CD4-positive, alpha-beta T cell (primary cell): ENCODE results near the gene LPCAT3. TPM values are rescaled to one million over a fixed set of nuclear protein-coding genes. Genes with fewer than 3 reads are reported as not detected.
A peak's percentile ranks its signal among the peaks of the same experiment; 100 is the strongest.

Source experiments
- ATAC-seq: fragments of 200-7000 bp; cut with Tn5 transposase; one replicate; pipeline ENCODE4 v1.10.0; 2022; ENCODE audit warnings: mild to moderate bottlenecking; ENCODE audit not compliant: poor library complexity
- CTCF ChIA-PET: fragments of 350-600 bp; sonication (Branson Sonifier 250); formaldehyde crosslinking; loops from one replicate; lab custom pipeline; 2021; ENCODE audit warnings: antibody characterized with exemption, inconsistent platforms; lab: Charles Lee
- POLR2A ChIA-PET: fragments of 350-600 bp; sonication (Branson Sonifier 250); formaldehyde crosslinking; loops from one replicate; lab custom pipeline; 2021; ENCODE audit warnings: antibody characterized with exemption, inconsistent platforms; lab: Charles Lee
- DNase-seq, 14 experiments: peaks; one replicate each; pipeline ENCODE4 v3.0.0-alpha.2; 2013 to 2020; ENCODE audit warnings: mixed read lengths in 2 of 14
- H3K27ac ChIP-seq, 2 donors: one replicate each; pipeline versions ENCODE4 v1.5.1 to v1.7.0; 2013; ENCODE audit warnings: low read length in 2 of 2, low read depth in 1 of 2, mild to moderate bottlenecking in 1 of 2
- H3K27me3 ChIP-seq, 2 experiments: 1 replicate in 1 of 2; 2 replicates in 1 of 2; pipeline versions ENCODE4 v1.6.1 to v1.7.0; 2013; ENCODE audit warnings: low read length in 2 of 2, control low read depth in 1 of 2, mild to moderate bottlenecking in 1 of 2, moderate library complexity in 1 of 2; ENCODE audit not compliant: insufficient read depth in 2 of 2, control insufficient read depth in 1 of 2
- H3K36me3 ChIP-seq: one replicate; pipeline ENCODE4 v1.6.1; 2013; ENCODE audit warnings: low read length, control low read depth; ENCODE audit not compliant: insufficient read depth
- H3K4me1 ChIP-seq: one replicate; pipeline ENCODE4 v1.6.1; 2013; ENCODE audit warnings: low read length, control low read depth; ENCODE audit not compliant: insufficient read depth
- H3K4me3 ChIP-seq: one replicate; pipeline ENCODE4 v1.5.1; 2013; ENCODE audit warnings: mild to moderate bottlenecking, low read length, moderate library complexity
- H3K9me3 ChIP-seq, 2 experiments: 1 replicate in 1 of 2; 2 replicates in 1 of 2; pipeline versions ENCODE4 v1.6.1 to v1.7.0; 2013; ENCODE audit warnings: low read length in 2 of 2, mild to moderate bottlenecking in 2 of 2, control low read depth in 1 of 2, moderate library complexity in 1 of 2; ENCODE audit not compliant: control insufficient read depth in 1 of 2, insufficient read depth in 1 of 2
- H3K27ac Mint-ChIP-seq: one replicate; pipeline ENCODE4 v1.8.0; 2020; ENCODE audit warnings: mixed read lengths
- H3K27me3 Mint-ChIP-seq: one replicate; pipeline ENCODE4 v1.8.0; 2021; ENCODE audit warnings: mixed read lengths
- H3K36me3 Mint-ChIP-seq: one replicate; pipeline ENCODE4 v1.8.0; 2021; ENCODE audit warnings: low read depth, mixed read lengths
- H3K4me1 Mint-ChIP-seq: one replicate; pipeline ENCODE4 v1.8.0; 2021; ENCODE audit warnings: low read depth, mixed read lengths
- H3K4me3 Mint-ChIP-seq: one replicate; pipeline ENCODE4 v1.8.0; 2020; ENCODE audit warnings: mild to moderate bottlenecking, mixed read lengths
- H3K9me3 Mint-ChIP-seq: one replicate; pipeline ENCODE4 v1.8.0; 2020; ENCODE audit warnings: mixed read lengths
- intact Hi-C, 2 experiments: fragments of 100-400 bp; cut with DNase I in 1 of 2; cut with micrococcal nuclease in 1 of 2; formaldehyde crosslinking; loops; one replicate each; pipeline versions ENCODE4 v1.15.1 to v1.9.0; 2023 to 2025; cut with DNase I, micrococcal nuclease
- total RNA-seq, 174 experiments: library from RNA in 2 of 174; stranded (reverse) in 2 of 174; gene quantifications; one replicate each; pipeline ENCODE4 v1.2.3 and lab custom pipeline; 2021 to 2026
- TF ChIP-seq, protein P1 (sequence below): fragments of 200-600 bp; IDR thresholded peaks from one replicate; pipeline ENCODE4 v1.8.0; 2022; ENCODE audit warnings: antibody characterized with exemption, mild to moderate bottlenecking

LPCAT3 gene
- total RNA-seq, 2 experiments from 2014 or later: 11.8 to 14.8 TPM

- Histone ChIP-seq H3K36me3 (peaks cover 17% of the 10 kb centered on the region), H3K4me3 (peak overlapping the region; percentile 65), H3K27ac (peak overlapping the region; percentile 96 to 98), H3K9me3 (no peaks in the 10 kb centered on the region), H3K27me3 (no peaks in the 10 kb centered on the region), H3K4me1 (peaks cover 85% of the 10 kb centered on the region)
- Mint-ChIP-seq H3K36me3 (peaks cover 20% of the 10 kb centered on the region), H3K4me3 (peak overlapping the region; percentile 97), H3K4me1 (peaks cover 81% of the 10 kb centered on the region), H3K27me3 (no peaks in the 10 kb centered on the region), H3K27ac (peak overlapping the region; percentile 97), H3K9me3 (no peaks in the 10 kb centered on the region)
- ATAC-seq (no peak), DNase-seq (peak in 1 of 14 experiments; percentile 41)
- ChIA-PET POLR2A (interaction anchor here (0.6 to 11.6 kb wide), 13 partner anchors 8 to 256 kb away, joined by 3 to 963 read pairs (median 26); partner anchors contain the start of genes C1RL, EMG1, ENO2 and PHB2), CTCF (interaction anchor here (1.1 to 10.8 kb wide), 12 partner anchors 8 to 163 kb away, joined by 4 to 324 read pairs (median 14); partner anchors contain the start of genes C1RL, CDCA3, LPCAT3 and LRRC23)
- TF ChIP-seq, protein P1, sequence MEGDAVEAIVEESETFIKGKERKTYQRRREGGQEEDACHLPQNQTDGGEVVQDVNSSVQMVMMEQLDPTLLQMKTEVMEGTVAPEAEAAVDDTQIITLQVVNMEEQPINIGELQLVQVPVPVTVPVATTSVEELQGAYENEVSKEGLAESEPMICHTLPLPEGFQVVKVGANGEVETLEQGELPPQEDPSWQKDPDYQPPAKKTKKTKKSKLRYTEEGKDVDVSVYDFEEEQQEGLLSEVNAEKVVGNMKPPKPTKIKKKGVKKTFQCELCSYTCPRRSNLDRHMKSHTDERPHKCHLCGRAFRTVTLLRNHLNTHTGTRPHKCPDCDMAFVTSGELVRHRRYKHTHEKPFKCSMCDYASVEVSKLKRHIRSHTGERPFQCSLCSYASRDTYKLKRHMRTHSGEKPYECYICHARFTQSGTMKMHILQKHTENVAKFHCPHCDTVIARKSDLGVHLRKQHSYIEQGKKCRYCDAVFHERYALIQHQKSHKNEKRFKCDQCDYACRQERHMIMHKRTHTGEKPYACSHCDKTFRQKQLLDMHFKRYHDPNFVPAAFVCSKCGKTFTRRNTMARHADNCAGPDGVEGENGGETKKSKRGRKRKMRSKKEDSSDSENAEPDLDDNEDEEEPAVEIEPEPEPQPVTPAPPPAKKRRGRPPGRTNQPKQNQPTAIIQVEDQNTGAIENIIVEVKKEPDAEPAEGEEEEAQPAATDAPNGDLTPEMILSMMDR: no peak
- intact Hi-C loops: no loop called here
Measured at GRCh38 chr12:6945613-6946012, 72.7 kb downstream of the LPCAT3 start.

GRCh38 chr12:6944381-6945186 lies 73.7 kb downstream of the LPCAT3 start:
- H3K36me3 Mint-ChIP-seq: peaks cover 19% of the 10 kb centered on the region
- no peaks in the 10 kb centered on the region for H3K9me3 Mint-ChIP-seq
- no peaks in the 10 kb centered on the region for H3K27me3 Mint-ChIP-seq
- ChIA-PET POLR2A (interaction anchor here (0.6 to 11.6 kb wide), 37 partner anchors 10 to 1026 kb away, joined by 3 to 963 read pairs (median 8); partner anchors contain the start of genes ATN1, C1RL, CD4 and CDCA3), CTCF (interaction anchor here (0.7 to 10.8 kb wide), 19 partner anchors 9 to 245 kb away, joined by 3 to 324 read pairs (median 6); partner anchors contain the start of genes C1RL, CDCA3, EMG1 and ENO2)
- H3K9me3 ChIP-seq: no peaks in the 10 kb centered on the region
- H3K27ac Mint-ChIP-seq: peak overlapping the region; percentile 97
- DNase-seq (peak; percentile 75 to 94 (median 84)), ATAC-seq (peak; percentile 51)
- H3K4me1 ChIP-seq: peaks cover 74% of the 10 kb centered on the region
- peak overlapping the region; percentile 97 for H3K4me3 Mint-ChIP-seq
- peaks cover 73% of the 10 kb centered on the region for H3K4me1 Mint-ChIP-seq
- peak overlapping the region; percentile 65 for H3K4me3 ChIP-seq
- no peaks in the 10 kb centered on the region for H3K27me3 ChIP-seq
- intact Hi-C loops: loop anchor here (1.0 to 5.0 kb wide), 5 partner anchors 8 to 77 kb away; partner anchors contain the start of genes EMG1 (in 1 of the 2), PHB2 (in 1 of the 2) and TPI1 (in 1 of the 2)
- peak overlapping the region; percentile 96 to 98 for H3K27ac ChIP-seq
- peaks cover 17% of the 10 kb centered on the region for H3K36me3 ChIP-seq
- TF ChIP-seq, protein P1: peak; percentile 92

GRCh38 chr12:6943722-6944380 lies 74.4 kb downstream of the LPCAT3 start, which contains the start of the genes C12orf57 and RNU7-1:
Gene C12orf57 (plus strand): TSS chr12:6944022. CDS start chr12:6944122, 100 bp downstream.
Gene RNU7-1 (plus strand): TSS chr12:6943816.
- Histone ChIP-seq H3K36me3 (peaks cover 17% of the 10 kb centered on the region), H3K4me3 (peak within 1 kb of the TSS; percentile 65), H3K27me3 (no peaks in the 10 kb centered on the region), H3K9me3 (no peaks in the 10 kb centered on the region), H3K27ac (peak within 1 kb of the TSS; percentile 96 to 98), H3K4me1 (peaks cover 68% of the 10 kb centered on the region)
- peak within 1 kb of the TSS; percentile 97 for H3K27ac Mint-ChIP-seq
- TF ChIP-seq, protein P1: no peak
- no peaks in the 10 kb centered on the region for H3K27me3 Mint-ChIP-seq
- peak within 1 kb of the TSS; percentile 97 for H3K4me3 Mint-ChIP-seq
- POLR2A ChIA-PET: interaction anchor here (0.6 to 11.6 kb wide), 40 partner anchors 9 to 1027 kb away, joined by 3 to 963 read pairs (median 7); partner anchors contain the start of genes ATN1, C1RL, CD4 and CDCA3
- ATAC-seq: peak; percentile 62
- peaks cover 19% of the 10 kb centered on the region for H3K36me3 Mint-ChIP-seq
- intact Hi-C loops: loop anchor here (1.0 to 5.0 kb wide), 7 partner anchors 8 to 77 kb away; partner anchors contain the start of genes EMG1 (in 1 of the 2), LPCAT3 (in 1 of the 2), PHB2 (in 1 of the 2) and TPI1 (in 1 of the 2)
- H3K9me3 Mint-ChIP-seq: no peaks in the 10 kb centered on the region
- CTCF ChIA-PET: interaction anchor here (0.9 to 10.8 kb wide), 14 partner anchors 17 to 246 kb away, joined by 3 to 324 read pairs (median 8); partner anchors contain the start of genes C1RL, CDCA3, ENO2 and LPCAT3
- peak in 13 of 14 experiments; percentile 43 to 93 (median 63) for DNase-seq
- H3K4me1 Mint-ChIP-seq: peaks cover 70% of the 10 kb centered on the region
